Body of pancreas (tissue), 4 donors: Measurements from ENCODE around the gene TRAF5.

Experiments
- CTCF ChIP-seq, 7 experiments: fragments of 450-650 bp in 4 of 7; fragments of 200-600 bp in 3 of 7; sonication (generic) in 3 of 7; IDR thresholded peaks; one replicate each; pipeline ENCODE4 v1.5.1; 2016 to 2019; ENCODE audit warnings: antibody characterized with exemption in 7 of 7
- POLR2A ChIP-seq, 3 donors: fragments of 450-650 bp; IDR thresholded peaks; one replicate each; pipeline ENCODE4 v1.6.1; 2016; ENCODE audit warnings: antibody characterized with exemption in 3 of 3, mild to moderate bottlenecking in 2 of 3

GRCh38 chr1:211337430-211338223 lies 11.0 kb downstream of the TRAF5 start:
- TF ChIP-seq CTCF (IDR thresholded peaks at IDR 0.05), result no peak
- no peak for TF ChIP-seq POLR2A (IDR thresholded peaks at IDR 0.05)
